Umbilical cord (tissue), 1 donor: ENCODE measurements around the gene OASL. TPM values are rescaled to one million over a fixed set of nuclear protein-coding genes. Genes with fewer than 3 reads are reported as not detected.

Experiments used
- total RNA-seq: library from RNA; depleted of rRNA; stranded (reverse); fragments of >200 nt; gene quantifications from one replicate; pipeline ENCODE4 v1.2.3, GENCODE V29; 2014; ENCODE audit warnings: low replicate concordance; ENCODE audit not compliant: insufficient read depth

The OASL gene
- total RNA-seq, 1 donor from 2014 or later, result 1.2 TPM

Other genes with a start within 250 kb of the OASL start
- 29.6 TPM for gene SPPL3, start 134.9 kb downstream of the OASL start, total RNA-seq
- gene HNF1A, start 60.7 kb downstream of the OASL start, total RNA-seq, result 2.2 TPM
- 15.9 TPM for gene C12orf43, start 22.8 kb downstream of the OASL start, total RNA-seq
- 5.3 TPM for gene P2RX7, start 93.6 kb upstream of the OASL start, total RNA-seq
- 36.1 TPM for gene P2RX4, start 170.9 kb upstream of the OASL start, total RNA-seq